GM10847 (cell line): ENCODE results near the gene MYF6.

Source experiments
- POLR2A ChIP-seq: IDR thresholded peaks from 2 replicates; pipeline ENCODE4 v1.6.1; 2011; ENCODE audit not compliant: insufficient read length; ENCODE audit errors: extremely low read depth

MYF6 gene

DNA sequence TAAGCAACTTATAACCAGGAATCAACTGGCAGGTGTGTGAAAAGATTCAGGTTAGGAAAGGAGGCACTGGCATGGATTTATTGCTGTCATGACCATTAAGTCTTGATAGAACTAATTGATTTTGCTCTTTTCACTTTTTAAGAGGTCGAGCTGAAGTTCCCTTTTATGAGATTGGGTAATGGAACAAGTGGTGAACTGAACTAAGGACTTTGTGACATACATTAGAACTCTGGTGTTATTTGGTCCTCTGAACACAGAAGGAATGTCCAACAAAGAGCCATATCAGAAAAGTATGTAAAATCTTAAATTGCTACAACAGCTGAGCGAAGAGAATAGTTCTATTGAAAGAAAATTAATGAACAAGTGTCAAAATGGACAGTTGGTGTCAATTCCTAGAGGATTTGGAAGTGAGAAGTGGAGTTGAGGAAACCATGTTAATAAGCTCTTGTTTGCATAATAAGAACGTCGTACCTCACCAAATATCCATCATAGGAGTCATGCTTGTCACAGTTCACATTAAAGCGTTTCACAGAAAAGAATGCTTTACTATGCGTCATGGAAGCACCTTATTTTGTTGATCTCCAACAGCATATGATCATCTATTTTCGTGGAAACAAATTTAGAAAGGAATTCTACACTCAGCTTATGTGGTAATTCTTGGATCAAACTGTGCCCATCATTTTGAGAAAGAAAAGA, 8.4 kb upstream of the MYF6 start:
- no peak for TF ChIP-seq POLR2A

DNA sequence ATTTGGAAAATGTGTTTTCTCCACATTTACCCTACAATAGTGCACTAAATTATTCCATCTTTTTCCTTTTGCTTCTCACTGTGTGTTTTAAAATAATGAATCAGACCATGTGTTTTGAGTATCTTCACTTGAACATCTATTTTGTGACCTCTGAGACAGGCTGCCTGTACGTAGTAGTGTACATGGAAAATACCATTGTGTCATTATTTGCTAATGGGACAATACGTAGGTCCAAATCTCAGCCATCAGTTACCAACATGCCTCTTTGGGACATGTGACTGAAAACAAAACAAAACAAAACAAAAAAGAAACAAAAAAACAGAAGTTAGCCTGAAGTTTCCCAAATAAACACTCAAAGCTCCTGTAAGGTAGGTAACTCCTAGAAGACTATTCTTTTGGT, 7.1 kb upstream of the MYF6 start:
- no peak for TF ChIP-seq POLR2A

DNA sequence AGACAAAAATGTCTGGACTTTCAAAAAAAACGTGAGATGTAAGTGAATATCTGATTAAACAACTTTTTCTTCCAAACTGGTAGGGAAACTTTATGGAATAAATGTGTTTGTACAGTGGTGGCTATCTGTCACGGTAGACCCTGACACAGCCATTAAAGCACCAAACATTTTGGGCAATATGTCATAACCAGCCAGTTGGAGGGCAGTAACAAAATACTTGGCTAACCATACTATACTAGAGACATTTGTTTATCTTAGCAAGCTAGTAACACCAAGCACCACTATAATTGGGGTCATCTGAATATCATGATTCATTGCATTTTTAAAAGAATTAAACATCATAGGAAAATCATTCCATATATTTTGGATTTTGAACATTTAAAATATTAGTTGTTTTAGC, 6.0 kb upstream of the MYF6 start:
- no peak for TF ChIP-seq POLR2A

DNA sequence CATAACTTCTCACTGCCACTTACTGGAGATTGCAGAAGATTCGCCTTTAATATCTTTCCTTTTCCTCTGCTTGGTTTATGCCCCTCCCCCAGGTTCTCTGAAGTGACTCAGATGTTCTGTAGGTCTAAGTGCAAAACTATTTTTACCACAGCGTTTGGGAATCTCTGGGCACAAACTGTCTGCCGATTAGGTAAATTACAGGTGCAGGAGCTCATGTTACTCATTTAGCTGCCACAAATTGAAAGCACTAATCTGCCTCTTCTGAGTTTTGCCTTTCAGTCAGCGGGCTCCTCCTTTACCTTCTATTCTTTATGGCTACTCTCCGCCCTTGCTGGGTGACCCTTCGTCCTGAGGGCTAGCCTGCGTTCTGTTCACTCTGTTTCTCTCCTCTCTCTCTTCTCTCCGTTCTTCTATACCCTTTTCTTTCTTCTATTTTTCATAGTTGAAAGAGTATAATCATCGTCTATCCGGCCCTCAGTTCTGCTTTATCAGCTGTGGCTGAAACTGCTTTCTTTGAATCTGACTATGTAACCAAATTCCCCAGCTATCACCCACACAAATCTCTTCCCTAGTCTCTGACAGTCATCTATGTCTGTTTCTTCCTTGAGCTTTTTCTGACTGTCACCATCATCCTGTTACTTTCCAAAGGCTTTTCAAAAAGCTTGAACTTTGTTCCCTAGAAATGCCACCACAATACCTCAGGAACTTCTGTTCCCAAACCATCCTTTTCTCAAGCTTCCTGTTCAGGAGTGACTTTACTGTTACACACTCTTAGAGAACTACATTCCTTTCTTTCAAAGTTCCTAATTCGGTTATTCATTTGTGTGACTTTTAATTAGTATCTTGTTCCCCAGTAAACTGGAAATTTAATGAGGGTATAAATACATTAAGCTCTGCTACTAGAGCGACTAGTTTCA, 4.3 kb upstream of the MYF6 start:
- TF ChIP-seq POLR2A, result no peak

DNA sequence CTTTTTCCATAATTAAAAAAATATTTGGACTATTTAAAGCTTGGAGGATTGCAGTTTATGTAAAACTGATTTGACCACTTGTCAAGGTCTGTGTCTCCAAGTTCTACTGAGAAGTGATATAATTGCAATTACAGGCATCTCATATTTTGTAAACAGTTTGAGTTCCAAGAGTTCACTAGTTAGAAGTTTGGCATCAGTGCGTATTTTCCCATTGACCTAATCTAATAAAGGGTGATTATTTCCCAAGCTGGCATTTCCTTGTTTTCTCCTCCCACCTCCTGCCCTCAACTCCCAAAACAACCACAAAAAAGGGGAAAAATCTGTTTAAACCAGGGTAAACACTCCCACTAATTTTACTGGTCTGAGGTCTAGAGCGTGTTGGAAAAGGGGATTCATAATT, 3.0 kb upstream of the MYF6 start:
- TF ChIP-seq POLR2A, result no peak

DNA sequence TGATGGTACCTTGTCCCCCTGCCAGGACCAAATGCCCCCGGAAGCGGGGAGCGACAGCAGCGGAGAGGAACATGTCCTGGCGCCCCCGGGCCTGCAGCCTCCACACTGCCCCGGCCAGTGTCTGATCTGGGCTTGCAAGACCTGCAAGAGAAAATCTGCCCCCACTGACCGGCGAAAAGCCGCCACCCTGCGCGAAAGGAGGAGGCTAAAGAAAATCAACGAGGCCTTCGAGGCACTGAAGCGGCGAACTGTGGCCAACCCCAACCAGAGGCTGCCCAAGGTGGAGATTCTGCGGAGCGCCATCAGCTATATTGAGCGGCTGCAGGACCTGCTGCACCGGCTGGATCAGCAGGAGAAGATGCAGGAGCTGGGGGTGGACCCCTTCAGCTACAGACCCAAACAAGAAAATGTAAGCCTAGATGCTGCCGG, 410 bp downstream of the MYF6 start:
- TF ChIP-seq POLR2A, result no peak

DNA sequence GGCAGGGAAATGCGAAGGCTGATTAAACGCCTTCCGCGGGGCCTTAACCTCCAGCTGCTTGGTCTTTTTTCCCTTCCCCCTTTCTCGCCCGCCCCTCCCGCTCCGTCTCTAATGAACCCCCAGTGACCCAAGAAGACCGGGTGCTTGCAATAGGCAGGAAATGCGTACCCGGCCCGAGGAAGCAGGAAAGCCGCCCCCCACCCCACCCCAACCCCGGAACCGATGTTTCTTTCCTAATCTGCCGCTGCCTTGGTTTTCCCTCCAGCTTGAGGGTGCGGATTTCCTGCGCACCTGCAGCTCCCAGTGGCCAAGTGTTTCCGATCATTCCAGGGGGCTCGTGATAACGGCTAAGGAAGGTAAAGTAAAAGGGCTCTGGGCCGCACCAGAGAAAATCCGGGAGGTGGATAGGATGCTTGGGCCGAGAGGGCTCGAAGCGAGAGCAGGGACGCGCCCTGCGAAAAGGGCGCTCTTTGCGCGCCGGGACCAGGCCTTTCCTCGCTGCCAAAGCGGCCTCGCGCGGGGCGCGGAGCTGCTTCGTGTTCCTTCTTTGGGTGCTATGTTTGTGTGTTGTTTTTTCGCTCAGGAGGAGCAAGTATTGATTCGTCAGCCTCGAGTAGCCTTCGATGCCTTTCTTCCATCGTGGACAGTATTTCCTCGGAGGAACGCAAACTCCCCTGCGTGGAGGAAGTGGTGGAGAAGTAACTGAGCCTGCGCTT, 983 bp downstream of the MYF6 start:
- no peak for TF ChIP-seq POLR2A

DNA sequence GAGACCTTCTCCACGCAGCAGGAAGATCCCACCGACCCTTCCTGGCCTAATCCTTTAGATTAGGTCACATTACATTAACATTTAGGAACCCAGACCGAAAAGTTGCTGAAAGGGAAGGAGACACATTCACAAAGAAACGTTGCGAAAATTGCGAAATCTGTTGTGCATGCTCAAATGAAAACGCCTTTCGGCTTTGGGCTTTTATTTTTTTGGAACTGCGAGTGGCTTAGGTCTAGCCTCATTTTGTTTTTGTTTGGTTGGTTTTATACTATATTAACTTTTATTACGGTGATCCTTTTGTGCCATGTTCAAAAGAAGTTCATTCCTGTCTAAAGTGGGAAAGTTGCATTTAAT, 1.5 kb downstream of the MYF6 start:
- no peak for TF ChIP-seq POLR2A

DNA sequence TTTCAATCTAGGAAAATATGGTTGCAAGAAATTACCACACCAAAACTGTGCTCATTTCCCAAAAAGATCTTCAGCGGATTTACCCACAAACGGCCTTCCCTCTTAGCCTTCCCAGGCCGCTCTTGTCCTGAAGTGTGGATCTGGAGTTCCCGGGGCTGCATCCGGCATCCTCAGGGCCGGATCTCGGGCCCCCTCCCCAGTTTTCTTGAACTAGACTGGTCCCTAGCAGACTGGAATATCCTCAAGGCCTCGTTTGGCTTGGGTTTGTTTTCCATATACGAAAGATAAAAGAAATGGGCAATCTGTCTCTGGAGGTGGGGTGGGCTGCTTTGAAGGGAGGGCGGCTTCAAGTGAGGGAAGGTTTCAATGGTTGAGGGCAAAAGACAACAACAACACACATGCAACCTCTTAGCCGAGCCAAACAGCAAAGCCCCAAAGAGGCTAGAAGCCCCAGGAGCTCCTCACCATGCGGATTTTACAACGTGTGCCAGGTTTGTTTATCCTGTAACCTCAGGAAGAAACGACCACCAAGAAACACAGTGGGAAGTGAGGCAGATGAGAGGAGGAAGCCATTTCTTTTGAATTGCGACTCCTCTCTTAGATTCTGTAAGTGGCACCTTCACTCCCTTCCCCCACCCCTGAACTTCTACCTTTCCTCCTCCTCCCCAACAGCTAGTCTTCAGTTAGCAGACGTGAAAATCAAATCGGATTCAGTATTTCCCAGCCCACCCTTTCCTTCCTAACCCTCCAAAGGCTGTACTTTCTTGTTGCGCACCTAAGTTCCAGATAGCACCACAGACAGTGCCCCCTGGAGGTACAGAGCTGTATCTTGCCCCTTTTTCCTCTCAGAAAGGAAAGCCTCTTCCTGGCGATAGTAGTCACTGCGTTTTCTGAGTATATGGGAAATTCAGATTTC, 2.6 kb downstream of the MYF6 start:
- no peak for TF ChIP-seq POLR2A

DNA sequence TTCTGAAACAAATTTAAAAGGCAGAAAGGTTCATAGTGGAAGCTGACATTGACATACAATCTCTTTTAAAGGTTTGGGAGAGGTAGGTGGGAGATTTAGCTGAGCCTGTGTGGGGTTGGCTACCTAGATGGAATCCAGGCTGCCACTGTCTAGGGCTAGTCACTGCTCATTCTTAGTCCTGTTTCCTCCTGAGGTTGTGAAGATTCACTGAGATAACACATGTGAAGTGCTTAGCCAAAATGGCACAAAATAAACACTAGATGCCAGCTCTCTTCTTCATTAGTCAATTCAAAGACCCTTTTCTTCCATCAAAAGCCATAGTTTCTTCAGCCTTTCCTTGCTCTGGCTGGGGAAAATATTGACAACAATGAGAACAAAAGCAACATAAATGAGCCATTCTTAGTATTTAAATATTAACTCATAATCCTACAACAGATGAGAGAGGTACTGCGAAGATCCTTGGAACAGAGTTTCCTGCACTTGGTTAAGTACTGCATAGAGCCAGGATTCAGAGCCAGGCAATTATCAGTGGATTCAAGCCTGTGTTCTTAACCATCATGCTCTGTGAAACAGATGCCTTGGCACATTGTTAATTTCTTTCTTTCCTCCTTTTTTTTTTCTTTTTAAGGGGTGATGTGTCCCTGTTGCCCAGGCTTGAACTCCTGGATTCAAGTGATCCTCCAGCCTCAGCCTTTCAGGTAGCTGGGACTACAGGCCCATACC, 3.5 kb downstream of the MYF6 start:
- TF ChIP-seq POLR2A, result no peak

DNA sequence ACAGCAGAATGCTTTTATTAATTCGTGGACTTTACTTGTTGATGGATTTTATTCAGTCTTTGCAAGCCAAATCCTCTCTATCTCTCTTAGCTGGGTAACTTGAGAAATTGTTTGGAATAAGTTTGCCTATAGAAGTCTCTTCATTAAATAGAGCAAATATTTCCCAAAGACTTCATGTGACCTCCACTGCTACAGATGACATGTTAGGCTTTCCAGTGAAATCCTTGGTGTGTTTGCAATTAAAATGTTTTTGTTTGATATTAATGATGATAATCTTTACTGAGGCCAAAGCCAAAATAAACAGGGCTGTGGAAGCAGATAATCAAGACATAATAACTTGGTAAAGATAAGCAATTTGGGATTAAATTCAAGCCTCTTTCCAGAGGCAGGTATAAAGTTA, 4.4 kb downstream of the MYF6 start:
- no peak for TF ChIP-seq POLR2A

DNA sequence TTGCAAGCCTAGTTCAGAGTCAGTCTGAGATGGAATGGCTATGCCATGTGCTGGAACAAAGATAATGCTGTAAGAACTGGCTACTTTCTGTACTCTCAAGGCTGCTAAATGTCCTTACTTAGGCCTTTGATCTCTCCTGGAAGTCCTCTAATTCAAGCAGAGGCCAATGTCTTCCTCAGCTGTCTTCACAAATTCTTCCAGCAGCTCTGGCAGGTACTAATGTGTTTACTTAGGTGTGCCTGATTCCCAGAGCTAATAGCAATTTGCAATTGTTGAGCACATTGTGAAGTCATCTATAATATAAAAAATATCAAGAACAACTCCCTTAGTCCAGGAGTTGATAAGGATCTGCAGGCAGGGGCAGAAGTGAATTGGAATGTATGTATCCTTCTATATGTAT, 5.4 kb downstream of the MYF6 start:
- no peak for TF ChIP-seq POLR2A

DNA sequence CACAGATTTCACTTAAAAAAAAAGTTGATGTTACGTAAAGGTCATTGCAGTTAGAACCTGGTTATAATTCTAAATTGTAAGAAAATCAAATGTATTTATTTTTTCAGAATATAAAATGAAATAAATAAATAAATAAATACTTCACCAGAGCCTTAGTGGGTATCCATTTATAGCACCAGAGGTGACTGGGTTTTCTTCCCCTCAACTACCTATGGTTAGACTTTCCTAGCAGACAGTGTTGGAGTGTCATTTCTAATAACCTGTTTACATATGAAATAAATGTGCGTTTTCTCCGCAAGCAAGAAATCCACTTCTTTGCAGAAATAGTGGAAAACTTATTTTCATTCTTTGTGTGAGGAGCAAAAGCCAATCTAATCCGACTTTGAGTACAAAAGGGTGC, 6.0 kb downstream of the MYF6 start:
- no peak for TF ChIP-seq POLR2A

DNA sequence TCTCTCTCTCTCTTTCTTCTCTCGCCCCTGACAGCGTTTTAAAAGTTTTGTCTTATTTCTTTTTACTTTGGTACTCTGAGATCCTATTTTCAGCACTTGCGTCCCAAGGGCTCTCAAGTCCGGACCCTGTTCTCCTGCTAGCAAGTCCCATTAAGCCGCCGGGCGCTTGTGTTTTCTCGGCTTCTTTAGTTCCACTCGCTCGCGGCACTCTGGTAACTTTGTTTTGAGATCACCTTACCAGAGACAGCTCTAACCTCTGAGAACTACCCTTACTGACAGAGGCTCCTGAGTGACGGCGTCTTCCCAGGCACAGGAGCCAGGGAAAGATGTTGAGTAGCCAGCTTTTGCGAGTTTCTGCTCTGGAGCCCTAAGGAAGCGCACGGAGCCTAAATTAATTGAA, 6.6 kb downstream of the MYF6 start:
- TF ChIP-seq POLR2A, result no peak
